Neural progenitor cell (in vitro differentiated cells): ENCODE results near the gene UBQLN1. TPM values are rescaled to one million over a fixed set of nuclear protein-coding genes. Genes with fewer than 3 reads are reported as not detected.

Experiments used
- DNase-seq: peaks from one replicate; pipeline ENCODE4 v3.0.0-alpha.2; 2016; ENCODE audit warnings: low spot score
- H2AFZ ChIP-seq: fragments of 200-600 bp; sonication (generic); replicated peaks from 2 replicates; pipeline ENCODE4 v1.6.1; 2016; ENCODE audit warnings: antibody characterized with exemption
- H3F3A ChIP-seq: fragments of 200-600 bp; sonication (generic); 2 replicates; pipeline ENCODE4 v1.6.1; 2016; ENCODE audit warnings: antibody characterized with exemption, low read depth
- H3K27ac ChIP-seq: fragments of 200-600 bp; sonication (generic); 2 replicates; pipeline ENCODE4 v1.5.1; 2016; ENCODE audit warnings: mild to moderate bottlenecking
- H3K27me3 ChIP-seq: fragments of 200-600 bp; sonication (generic); 2 replicates; pipeline ENCODE4 v1.6.1; 2016; ENCODE audit warnings: mild to moderate bottlenecking, moderate library complexity
- H3K36me3 ChIP-seq: fragments of 200-600 bp; sonication (generic); 2 replicates; pipeline ENCODE4 v1.5.1; 2016
- H3K4me1 ChIP-seq: fragments of 200-600 bp; sonication (generic); 2 replicates; pipeline ENCODE4 v1.6.1; 2016; ENCODE audit warnings: mixed run types
- H3K4me2 ChIP-seq: fragments of 200-600 bp; sonication (generic); 2 replicates; pipeline ENCODE4 v1.6.1; 2016
- H3K4me3 ChIP-seq: fragments of 200-600 bp; sonication (generic); 2 replicates; pipeline ENCODE4 v1.5.1; 2016
- H3K79me2 ChIP-seq: fragments of 200-600 bp; sonication (generic); 2 replicates; pipeline ENCODE4 v1.6.1; 2016; ENCODE audit warnings: low read depth
- H3K9ac ChIP-seq: fragments of 200-600 bp; sonication (generic); 2 replicates; pipeline ENCODE4 v1.6.1; 2016
- H3K9me3 ChIP-seq: fragments of 200-600 bp; sonication (generic); 2 replicates; pipeline ENCODE4 v1.5.1; 2016; ENCODE audit warnings: low read depth
- H4K20me1 ChIP-seq: fragments of 200-600 bp; sonication (generic); 2 replicates; pipeline ENCODE4 v1.6.1; 2016; ENCODE audit warnings: low read depth
- H3K27ac Mint-ChIP-seq: 3 replicates; pipeline ENCODE4 v1.8.0; 2021; ENCODE audit warnings: mixed read lengths
- H3K27me3 Mint-ChIP-seq: 2 replicates; pipeline ENCODE4 v1.8.0; 2022; ENCODE audit warnings: low read depth, mild to moderate bottlenecking, inconsistent platforms, moderate library complexity, mixed read lengths; ENCODE audit not compliant: insufficient read depth
- H3K36me3 Mint-ChIP-seq: 3 replicates; pipeline ENCODE4 v1.8.0; 2021; ENCODE audit warnings: mixed read lengths
- H3K4me1 Mint-ChIP-seq: 3 replicates; pipeline ENCODE4 v1.8.0; 2021; ENCODE audit warnings: mixed read lengths
- H3K4me3 Mint-ChIP-seq: 3 replicates; pipeline ENCODE4 v1.8.0; 2021; ENCODE audit warnings: mild to moderate bottlenecking, moderate library complexity, mixed read lengths
- H3K9me3 Mint-ChIP-seq: 3 replicates; pipeline ENCODE4 v1.8.0; 2020; ENCODE audit warnings: mixed read lengths
- CTCF ChIP-seq: fragments of 200-600 bp; sonication (generic); IDR thresholded peaks from 2 replicates; pipeline ENCODE4 v1.5.1; 2017; ENCODE audit warnings: antibody characterized with exemption, mild to moderate bottlenecking
- EZH2 ChIP-seq: fragments of 200-600 bp; sonication (generic); IDR thresholded peaks from 2 replicates; pipeline ENCODE4 v1.6.1; 2017; ENCODE audit warnings: antibody characterized with exemption, mild to moderate bottlenecking, moderate library complexity
- EZH2phosphoT487 ChIP-seq: fragments of 200-600 bp; sonication (generic); IDR thresholded peaks from 2 replicates; pipeline ENCODE4 v1.6.1; 2017; ENCODE audit warnings: antibody characterized with exemption
- total RNA-seq: library from RNA; depleted of rRNA; stranded (reverse); fragments of >200 nt; gene quantifications from 2 replicates; pipeline ENCODE4 v1.2.3, GENCODE V29; 2015; ENCODE audit warnings: low replicate concordance

Gene UBQLN1
- total RNA-seq, 1 donor from 2014 or later: 143 TPM

DNA sequence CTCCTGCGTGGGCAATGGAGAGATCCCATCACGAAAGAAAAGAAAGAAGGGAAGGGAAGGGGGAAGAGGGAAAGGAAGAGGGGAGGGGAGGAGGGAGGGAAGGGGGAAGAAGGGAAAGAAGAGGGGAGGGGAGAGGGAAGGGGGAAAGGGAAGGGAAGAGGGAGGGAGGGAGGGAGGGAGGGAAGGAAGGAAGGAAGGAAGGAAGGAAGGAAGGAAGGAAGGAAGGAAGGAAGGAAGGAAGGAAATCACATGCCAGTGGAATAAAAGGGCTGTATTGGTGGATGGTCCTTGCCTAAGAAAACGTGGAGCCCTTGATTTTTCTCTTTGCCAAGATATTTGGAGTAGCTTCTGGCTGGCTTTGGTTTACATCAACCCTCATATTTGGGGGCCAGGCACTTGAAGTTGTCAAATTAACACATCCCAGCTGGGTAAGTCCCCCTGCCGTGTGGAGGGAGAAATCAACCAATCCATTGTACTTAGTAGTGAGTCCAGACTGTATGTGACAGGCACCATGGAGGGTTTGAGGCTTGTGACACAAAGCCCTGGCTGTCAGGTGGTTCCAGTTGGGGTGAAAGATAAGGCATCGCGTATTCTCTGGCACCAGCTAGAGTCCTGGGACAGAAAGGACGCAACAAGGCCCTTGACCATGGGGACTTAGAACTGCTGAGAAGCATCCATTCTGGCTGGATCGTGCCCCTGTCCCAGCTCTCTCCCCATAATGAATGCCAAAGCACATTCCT is 61.1 kb downstream of the UBQLN1 start:
- no peaks in the 10 kb centered on the region for H3K4me1 ChIP-seq
- H3K4me3 Mint-ChIP-seq: no peak overlapping the region
- DNase-seq: no peak

GRCh38 chr9:83642793-83643192 is 65.0 kb downstream of the UBQLN1 start:
- peaks cover 2% of the 10 kb centered on the region for H3K36me3 Mint-ChIP-seq
- no peak overlapping the region for H3K4me2 ChIP-seq
- H3F3A ChIP-seq: peaks cover 4% of the 10 kb centered on the region
- H3K4me1 ChIP-seq: no peaks in the 10 kb centered on the region
- H3K4me3 Mint-ChIP-seq: no peak overlapping the region
- no peak overlapping the region for H2AFZ ChIP-seq
- peak; percentile 7 for DNase-seq
- H3K79me2 ChIP-seq: no peaks in the 10 kb centered on the region
- no peaks in the 10 kb centered on the region for H3K9me3 Mint-ChIP-seq
- peaks cover 6% of the 10 kb centered on the region for H3K4me1 Mint-ChIP-seq
- no peaks in the 10 kb centered on the region for H3K27me3 ChIP-seq
- no peak overlapping the region for H3K27ac Mint-ChIP-seq
- no peak overlapping the region for H3K9ac ChIP-seq
- H3K9me3 ChIP-seq: no peaks in the 10 kb centered on the region
- H3K4me3 ChIP-seq: no peak overlapping the region
- H3K27ac ChIP-seq: no peak overlapping the region
- no peaks in the 10 kb centered on the region for H4K20me1 ChIP-seq
- TF ChIP-seq CTCF (peak; percentile 11), EZH2 (no peak)
- no peaks in the 10 kb centered on the region for H3K27me3 Mint-ChIP-seq
- no peaks in the 10 kb centered on the region for H3K36me3 ChIP-seq

More for the DNA sequence above, 61.1 kb downstream of the UBQLN1 start:
- Histone ChIP-seq H3K79me2 (no peaks in the 10 kb centered on the region), H3K4me2 (no peak overlapping the region), H3K36me3 (peaks cover 2% of the 10 kb centered on the region), H3F3A (peaks cover 11% of the 10 kb centered on the region), H3K9me3 (no peaks in the 10 kb centered on the region), H4K20me1 (no peaks in the 10 kb centered on the region), H2AFZ (no peak overlapping the region), H3K27ac (no peak overlapping the region), H3K4me3 (no peak overlapping the region), H3K9ac (no peak overlapping the region), H3K27me3 (no peaks in the 10 kb centered on the region)
- H3K9me3 Mint-ChIP-seq: no peaks in the 10 kb centered on the region
- peaks cover 11% of the 10 kb centered on the region for H3K36me3 Mint-ChIP-seq
- H3K27ac Mint-ChIP-seq: no peak overlapping the region
- peaks cover 2% of the 10 kb centered on the region for H3K27me3 Mint-ChIP-seq
- no peak for TF ChIP-seq EZH2
- no peak for TF ChIP-seq CTCF
- TF ChIP-seq EZH2phosphoT487: no peak
- peaks cover 6% of the 10 kb centered on the region for H3K4me1 Mint-ChIP-seq

DNA sequence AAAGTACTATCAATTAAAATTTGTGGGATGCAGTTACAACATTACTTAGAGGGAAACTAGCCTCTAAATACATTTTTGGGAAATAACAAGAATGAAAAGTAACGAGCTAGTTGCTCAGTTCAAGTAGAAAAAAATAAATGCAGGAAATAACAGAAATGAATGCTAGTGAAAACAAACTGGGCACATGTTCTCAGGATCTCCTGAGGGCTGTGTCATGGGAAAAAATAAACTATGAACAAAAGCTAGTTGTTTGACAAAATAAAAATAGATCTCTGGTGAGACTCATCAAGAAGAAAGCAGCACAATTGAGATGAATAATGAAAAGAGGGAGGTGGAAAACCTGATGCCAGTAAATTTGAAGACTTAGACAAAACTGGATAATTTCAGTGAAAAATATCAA is 68.5 kb downstream of the UBQLN1 start:
- TF ChIP-seq CTCF (no peak), EZH2 (no peak), EZH2phosphoT487 (no peak)
- peaks cover 11% of the 10 kb centered on the region for H3K4me1 Mint-ChIP-seq
- no peaks in the 10 kb centered on the region for H3K9me3 ChIP-seq
- no peaks in the 10 kb centered on the region for H3K36me3 ChIP-seq
- no peaks in the 10 kb centered on the region for H3K4me1 ChIP-seq
- H3F3A ChIP-seq: peaks cover 4% of the 10 kb centered on the region
- peaks cover 1% of the 10 kb centered on the region for H3K36me3 Mint-ChIP-seq
- no peaks in the 10 kb centered on the region for H3K79me2 ChIP-seq
- H3K27ac Mint-ChIP-seq: no peak overlapping the region
- no peaks in the 10 kb centered on the region for H3K27me3 Mint-ChIP-seq
- no peak overlapping the region for H3K27ac ChIP-seq
- H3K9ac ChIP-seq: no peak overlapping the region
- no peaks in the 10 kb centered on the region for H3K27me3 ChIP-seq
- H3K4me3 ChIP-seq: no peak overlapping the region
- H3K4me2 ChIP-seq: no peak overlapping the region
- H3K4me3 Mint-ChIP-seq: no peak overlapping the region
- no peaks in the 10 kb centered on the region for H4K20me1 ChIP-seq
- no peak for DNase-seq
- H3K9me3 Mint-ChIP-seq: no peaks in the 10 kb centered on the region
- H2AFZ ChIP-seq: no peak overlapping the region
